NCI-H526 (cell line): ENCODE measurements around the gene ORM2.

Experiments used
- DNase-seq, 2 experiments: peaks; one replicate each; lab custom pipeline; 2025; lab: John Stamatoyannopoulos, UW

The ORM2 gene

GRCh38 chr9:114348906-114349482 lies 19.3 kb downstream of the ORM2 start:
- peak; percentile 47 to 62 for DNase-seq

DNA sequence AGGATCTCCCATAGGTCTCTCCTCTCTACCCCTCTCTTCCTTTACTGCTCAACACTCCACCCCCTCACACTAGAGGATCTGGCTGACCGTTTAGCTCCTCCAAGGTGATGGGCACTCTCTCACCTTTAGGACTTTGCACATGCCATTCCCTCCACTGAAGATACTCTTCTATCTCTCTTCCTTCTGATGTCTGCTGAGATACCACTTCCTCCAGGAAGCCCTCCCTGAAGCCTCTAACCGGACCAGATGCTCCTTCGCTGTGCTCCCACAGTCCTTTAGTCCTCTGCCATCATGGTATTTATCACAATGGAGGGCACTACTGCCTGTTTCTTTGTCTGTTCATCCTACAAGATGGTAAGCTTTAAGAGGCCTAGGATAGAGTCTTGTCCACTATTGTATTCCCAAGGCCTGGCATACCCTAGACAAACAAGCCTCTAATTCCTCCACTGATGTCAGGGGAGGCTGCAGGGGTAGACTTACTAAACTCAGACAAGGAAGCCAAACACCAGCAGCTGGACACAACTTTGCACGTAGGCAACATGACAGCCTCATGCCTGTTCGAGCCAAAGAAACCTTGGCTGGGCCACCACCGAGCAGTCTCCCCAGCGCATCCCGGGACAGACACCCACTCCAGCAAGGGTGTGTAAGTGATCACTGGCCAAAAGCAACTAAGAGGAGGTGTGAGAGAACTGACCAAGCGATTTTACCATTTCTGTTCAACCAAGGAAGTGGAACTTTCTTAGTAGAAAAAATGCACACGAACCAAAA lies 20.2 kb downstream of the ORM2 start:
- DNase-seq = no peak

DNA sequence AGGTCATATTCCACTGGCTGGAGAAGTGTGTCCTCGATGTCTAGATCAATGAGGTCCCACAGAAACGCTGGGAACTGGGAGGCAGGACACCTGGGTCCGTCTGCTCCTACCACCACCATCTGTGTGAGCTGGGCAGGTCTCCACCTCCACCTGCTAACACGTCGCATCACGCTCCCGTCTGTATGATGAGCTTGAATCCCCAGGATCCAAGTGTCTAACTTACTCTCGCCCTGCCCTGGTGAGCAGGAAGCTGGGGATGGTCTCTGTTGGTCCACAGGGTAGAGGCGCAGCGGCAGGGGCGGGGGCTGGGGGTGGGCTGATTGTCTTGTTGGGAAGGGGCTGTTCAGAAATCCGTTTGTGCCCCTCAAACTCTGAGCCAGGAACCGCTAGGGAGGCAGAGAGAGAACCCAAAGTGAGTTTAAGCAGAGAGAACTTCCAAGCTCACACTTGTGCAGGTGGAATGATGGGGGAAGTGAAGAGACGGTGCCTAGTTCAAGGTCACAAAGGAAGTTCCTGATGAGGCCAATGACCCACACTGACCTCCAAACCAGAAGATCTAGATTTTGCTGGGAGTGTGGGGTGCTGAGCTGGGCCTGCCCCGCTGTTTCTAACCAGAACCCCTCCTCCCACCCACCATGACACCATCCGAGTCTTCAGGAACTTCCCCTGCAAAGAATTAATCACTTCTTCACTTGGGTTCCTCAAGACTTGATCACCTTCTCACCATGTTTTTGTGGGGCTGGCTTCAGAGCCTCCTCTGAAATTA lies 21.1 kb downstream of the ORM2 start:
- DNase-seq = no peak

- DNase-seq = no peak
Observed at GRCh38 chr9:114351932-114352331, 22.3 kb downstream of the ORM2 start.

GRCh38 chr9:114355821-114356220 lies 26.2 kb downstream of the ORM2 start:
- no peak for DNase-seq

- DNase-seq = no peak
Observed at GRCh38 chr9:114356792-114357191, 27.1 kb downstream of the ORM2 start.

DNA sequence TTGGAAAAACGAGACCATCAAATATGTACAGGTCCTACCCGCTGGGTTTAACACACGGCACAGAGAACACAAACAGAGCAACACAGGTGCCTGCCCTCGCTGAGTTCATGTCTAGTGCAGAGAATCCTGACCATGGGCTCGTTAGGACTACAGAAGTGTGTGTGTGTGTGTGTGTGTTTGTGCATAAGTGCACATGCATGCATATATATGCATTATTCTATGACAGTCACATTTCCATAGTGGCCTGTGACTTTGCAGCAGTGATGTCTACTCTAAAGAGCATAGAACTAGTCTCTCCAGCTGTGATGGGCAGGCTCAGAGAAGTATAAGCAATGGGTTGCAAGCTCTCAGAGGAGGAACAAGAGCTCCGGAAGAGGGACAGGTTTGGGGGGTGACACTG lies 27.7 kb downstream of the ORM2 start:
- DNase-seq = no peak

GRCh38 chr9:114357911-114358328 lies 28.3 kb downstream of the ORM2 start:
- DNase-seq = no peak

DNA sequence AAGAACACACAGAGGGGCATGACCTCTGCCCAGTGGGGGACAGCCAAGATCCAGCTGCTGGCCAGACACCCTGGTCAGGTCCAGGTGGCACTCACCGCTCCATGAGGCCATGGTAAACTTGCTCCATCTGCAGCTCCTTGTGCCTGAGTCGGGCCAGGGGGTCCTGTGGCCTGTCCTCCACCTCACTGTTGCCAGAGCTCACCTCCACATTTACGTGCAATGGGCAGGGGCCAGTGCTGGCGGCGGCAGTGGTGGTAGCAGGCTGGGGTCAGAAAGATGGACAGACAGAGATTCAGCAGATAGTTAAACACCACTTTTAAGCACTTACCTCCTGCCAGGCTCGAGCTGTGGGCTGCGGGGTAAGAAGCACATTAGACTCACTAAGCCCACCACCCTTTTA lies 30.1 kb downstream of the ORM2 start:
- no peak for DNase-seq

- no peak for DNase-seq
Observed at GRCh38 chr9:114361542-114361941, 31.9 kb downstream of the ORM2 start.

DNA sequence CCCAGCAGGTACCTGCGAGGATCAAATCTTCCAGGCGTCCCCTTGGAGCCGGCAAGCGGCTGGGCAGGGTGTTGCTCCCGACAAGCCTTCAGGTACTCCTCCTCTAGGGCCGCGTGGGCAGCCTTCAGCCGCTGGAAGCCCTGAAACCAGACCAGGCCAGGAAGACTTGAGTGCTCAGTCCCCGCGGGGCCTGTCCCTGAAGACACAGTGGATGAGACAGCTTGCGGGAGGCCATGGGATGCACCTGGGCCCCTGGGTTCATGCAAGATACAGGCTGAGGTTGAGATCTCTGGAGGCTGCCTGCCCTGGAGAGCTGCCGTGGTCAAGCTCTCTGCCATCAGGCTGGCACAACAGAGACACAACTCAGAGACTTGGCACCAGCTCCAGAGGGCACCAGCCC lies 32.7 kb downstream of the ORM2 start:
- DNase-seq = no peak

DNA sequence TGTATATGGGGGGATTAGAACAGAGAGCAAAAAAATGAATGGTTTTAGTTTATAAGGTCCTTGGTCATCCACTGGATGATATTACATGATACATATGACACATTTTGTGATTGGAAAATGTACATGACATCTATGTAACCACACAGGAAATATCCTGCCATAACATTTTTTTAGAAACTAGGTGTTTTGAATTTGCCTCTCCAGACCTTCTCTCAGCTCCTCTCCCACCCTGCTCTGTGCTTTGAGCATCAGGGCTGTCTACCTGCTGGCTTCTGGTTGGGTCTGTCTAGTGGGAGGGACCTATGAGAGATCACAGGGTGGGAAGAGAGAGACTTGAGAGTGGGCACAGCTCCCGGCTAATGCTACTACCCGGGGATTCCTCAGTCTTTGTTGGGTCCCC lies 33.8 kb downstream of the ORM2 start:
- DNase-seq = no peak

DNA sequence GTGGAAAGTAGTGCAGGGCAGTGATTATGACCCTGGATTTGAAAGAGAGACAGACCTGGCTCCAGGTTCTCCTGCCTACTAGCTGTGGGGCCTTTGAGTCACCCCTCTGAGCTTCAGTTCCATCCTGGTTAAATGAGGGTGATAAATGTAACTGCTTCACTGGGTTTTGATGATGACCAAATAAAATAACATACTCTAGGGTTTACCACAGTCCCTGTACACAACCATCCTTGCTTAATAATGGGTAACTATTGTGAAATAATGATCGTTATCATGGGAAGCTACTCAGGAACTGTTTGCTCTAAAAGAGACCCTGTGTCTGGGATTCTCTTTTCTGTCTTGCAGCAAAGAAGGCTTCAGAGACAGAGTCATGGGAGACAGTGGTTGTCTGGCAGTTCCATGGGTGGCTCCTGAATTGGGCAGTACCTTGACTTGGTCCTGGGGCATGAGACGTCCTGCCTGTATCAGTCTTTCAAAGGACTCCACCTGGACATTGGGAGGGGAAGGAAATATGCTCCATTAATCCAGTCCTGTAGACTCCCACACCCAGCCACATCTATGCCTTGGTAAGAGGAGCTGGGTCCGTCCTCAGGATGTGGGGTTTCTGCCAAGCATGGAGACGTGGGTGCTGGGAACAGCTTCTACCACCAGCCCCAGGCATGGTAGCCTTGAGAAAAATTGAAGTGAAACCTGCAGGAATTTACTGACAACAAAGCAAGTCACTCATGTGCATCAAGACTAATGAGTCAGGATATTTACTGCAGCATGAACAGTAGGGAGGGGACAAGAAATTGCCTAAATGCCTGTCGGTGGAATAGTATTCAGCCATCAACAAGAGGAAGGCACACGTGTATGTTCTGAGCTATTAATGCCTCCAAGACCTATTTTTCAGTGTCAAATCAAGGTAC lies 34.7 kb downstream of the ORM2 start:
- DNase-seq = no peak

DNA sequence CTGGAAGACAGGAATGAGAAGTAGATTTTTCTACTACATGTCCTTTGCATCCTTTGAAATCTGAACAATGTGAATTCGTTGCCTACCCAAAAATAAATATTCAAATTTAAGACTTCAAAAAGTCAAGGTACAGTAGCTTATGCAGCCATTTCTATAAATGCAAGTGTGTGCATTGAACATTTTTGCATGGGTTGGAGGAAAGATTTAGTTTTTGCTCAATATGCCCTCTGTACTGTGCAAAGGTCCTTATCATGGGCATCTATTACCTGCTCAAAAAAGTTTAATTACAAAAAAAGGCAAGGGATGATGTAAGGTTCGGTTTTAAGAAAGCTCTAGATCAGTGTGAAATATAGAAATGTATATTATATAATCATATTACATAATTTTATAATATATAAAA lies 35.5 kb downstream of the ORM2 start:
- no peak for DNase-seq

GRCh38 chr9:114366334-114367128 lies 36.9 kb downstream of the ORM2 start:
- DNase-seq = no peak

DNA sequence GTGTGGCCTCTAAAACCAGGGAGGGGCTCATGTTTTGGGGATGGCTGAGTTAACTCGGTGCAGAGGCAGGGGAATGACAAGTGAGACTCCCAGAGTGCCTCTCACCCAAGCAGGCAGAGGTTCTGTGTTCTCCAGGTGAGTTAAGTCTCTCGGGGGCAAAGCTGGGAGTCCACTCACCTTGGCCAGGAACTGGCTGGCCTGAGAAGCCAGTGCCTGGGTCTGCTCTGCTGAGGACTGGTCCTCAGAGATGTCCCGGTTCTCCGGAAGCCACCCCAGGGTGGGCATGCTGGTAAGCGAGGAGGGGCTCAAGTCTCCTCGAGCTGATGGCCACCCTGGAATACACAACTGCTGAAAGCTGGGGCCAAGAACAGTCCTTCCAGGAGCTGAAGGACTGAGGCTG lies 37.7 kb downstream of the ORM2 start:
- no peak for DNase-seq

DNA sequence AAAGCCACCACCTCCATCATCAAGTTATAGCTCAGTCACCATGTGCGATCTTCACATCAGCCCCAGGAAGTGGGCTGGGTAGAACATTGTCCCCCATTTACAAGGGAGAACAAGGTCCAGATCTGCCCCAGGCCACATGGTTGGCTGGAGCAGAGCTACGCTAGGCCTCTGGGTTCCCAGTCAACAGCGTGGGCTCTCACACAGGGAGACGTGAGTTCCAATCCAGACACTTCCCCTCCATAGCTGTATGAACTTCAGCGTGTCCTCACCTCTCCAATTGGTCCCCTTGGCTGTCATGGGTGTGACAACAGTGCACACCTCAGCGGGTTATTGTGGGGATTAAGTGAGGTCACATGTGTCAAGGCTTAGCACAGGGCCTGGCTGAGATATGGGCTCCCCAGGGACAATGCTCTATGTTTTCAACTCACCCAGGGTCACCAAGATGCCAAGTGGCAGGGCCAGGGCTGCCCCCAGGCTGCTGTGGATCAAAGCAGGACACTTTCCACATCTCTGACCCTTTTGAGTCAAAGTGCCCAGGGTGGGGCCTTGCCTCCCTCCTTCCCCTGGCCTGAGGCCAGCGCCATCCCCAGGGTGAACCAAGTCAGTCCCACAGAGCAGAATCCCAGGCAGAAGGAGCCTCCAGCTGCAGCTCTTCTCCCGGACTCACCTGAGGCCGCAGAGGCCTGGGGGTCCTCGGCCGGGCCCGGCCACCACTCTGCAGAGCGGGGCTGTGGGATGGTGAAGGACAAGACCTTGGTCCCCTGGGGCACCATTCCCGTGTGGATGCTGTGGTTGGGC lies 38.3 kb downstream of the ORM2 start:
- DNase-seq = no peak

DNA sequence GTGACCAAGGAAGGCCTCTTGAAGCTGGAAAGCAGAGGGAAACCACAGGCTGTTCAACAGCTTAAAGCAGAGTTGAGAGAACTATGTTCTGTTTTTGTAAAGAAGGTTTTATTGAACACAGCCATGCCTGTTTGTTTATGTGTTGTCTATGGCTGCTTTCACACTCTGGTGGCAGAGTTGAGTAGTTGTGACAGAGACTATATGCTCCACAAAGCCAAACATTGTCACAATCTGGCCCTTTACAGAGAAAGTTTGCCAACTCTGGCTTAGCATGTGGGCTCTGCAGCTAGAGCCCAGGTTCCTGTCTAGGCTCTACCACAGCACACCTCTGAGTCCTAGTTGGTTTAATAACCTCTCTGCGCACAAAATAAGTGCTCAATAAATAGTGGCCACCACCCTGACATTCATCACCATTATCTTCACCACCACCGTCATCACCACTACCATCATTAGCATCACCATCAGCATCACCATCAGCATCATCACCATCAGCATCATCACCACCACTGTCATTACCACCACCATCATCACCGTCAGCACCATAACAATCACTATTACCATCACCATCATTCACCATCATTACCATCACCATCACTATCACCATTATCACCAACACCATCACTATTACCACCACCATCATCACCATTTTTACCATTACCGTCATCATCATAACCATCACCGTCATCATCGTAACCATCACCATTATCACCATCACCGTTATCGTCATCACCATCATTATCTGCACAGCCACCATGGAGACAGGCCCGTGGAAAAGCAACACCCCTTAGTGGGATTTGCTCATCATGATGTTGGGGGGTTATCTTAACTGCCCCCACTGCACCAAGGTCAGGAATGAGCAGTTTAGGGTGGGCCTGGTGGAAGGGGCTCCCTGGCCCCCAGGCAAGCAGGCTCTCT lies 39.8 kb downstream of the ORM2 start:
- DNase-seq = no peak

DNA sequence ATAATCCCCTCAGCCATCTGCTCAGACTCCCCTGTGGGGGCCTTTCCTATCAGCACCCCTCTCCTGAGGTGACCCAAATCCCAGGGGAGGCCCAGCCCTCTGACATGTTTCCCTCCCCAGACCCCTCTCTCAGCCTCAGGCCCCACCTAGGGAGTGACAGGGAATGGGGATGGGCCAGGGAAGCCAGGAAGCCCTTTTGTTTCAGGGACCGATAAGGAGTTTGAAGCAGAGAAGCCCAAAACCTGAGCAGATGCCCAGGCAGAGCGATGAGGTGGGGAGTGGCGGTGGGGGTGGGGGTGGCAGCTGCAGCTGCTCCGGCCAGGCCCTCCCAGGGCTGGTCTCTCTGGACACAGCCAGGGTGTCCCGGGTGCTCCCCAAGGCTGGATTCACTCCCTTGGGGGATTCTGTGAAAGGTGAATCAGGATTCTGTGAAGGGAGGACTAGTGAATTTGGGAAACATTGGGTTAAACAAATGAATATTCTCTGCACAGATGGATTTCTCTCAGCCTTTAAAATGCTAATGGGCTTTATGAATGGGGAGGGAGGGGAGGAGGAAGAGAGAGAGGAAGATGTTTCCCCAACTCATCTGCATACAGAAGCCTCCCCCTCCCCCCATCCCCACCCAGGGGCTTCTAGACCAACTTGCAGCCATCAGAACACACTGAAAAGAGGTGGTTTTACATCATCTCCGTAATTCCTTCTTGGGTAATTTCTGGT lies 40.7 kb downstream of the ORM2 start:
- no peak for DNase-seq
